Astrocyte (in vitro differentiated cells and primary cell): ENCODE results near the gene DIP2C. TPM values are rescaled to one million over a fixed set of nuclear protein-coding genes. Genes with fewer than 3 reads are reported as not detected.

Experiments used
- DNase-seq: peaks from one replicate; pipeline ENCODE4 v3.0.0-alpha.2; 2010; ENCODE audit warnings: low read depth
- FAIRE-seq: peaks from 2 replicates; lab custom pipeline; 2011; peaks lifted over from hg19 to GRCh38; lab: Jason Lieb, UNC
- H2AFZ ChIP-seq: 2 replicates; pipeline ENCODE4 v1.6.0; 2012; ENCODE audit warnings: low read depth, low read length, inconsistent platforms
- H3K27ac ChIP-seq: 2 replicates; pipeline ENCODE4 v1.5.1; 2011; ENCODE audit warnings: low read depth, low read length, inconsistent platforms
- H3K27me3 ChIP-seq: 2 replicates; pipeline ENCODE4 v1.6.0; 2011; ENCODE audit warnings: low read length, inconsistent platforms; ENCODE audit not compliant: insufficient read depth
- H3K36me3 ChIP-seq: 2 replicates; pipeline ENCODE4 v1.5.1; 2011; ENCODE audit warnings: low read length, inconsistent platforms; ENCODE audit not compliant: insufficient read depth
- H3K4me1 ChIP-seq: 2 replicates; pipeline ENCODE4 v1.5.1; 2011; ENCODE audit warnings: low read length, inconsistent platforms; ENCODE audit not compliant: insufficient read depth
- H3K4me2 ChIP-seq: 2 replicates; pipeline ENCODE4 v1.6.0; 2012; ENCODE audit warnings: low read length, inconsistent platforms
- H3K4me3 ChIP-seq: 2 replicates; pipeline ENCODE4 v1.5.1; 2011; ENCODE audit warnings: low read depth, mild to moderate bottlenecking, low read length, inconsistent platforms; ENCODE audit not compliant: insufficient read depth
- H3K79me2 ChIP-seq: 2 replicates; pipeline ENCODE4 v1.6.0; 2012; ENCODE audit warnings: mild to moderate bottlenecking, low read length, inconsistent platforms; ENCODE audit not compliant: insufficient read depth
- H3K9ac ChIP-seq: 2 replicates; pipeline ENCODE4 v1.6.0; 2012; ENCODE audit warnings: mild to moderate bottlenecking, low read length, inconsistent platforms
- H3K9me3 ChIP-seq: 2 replicates; pipeline ENCODE4 v1.5.1; 2012; ENCODE audit warnings: low read depth, mild to moderate bottlenecking, low read length, inconsistent platforms; ENCODE audit not compliant: insufficient read depth
- H4K20me1 ChIP-seq: 2 replicates; pipeline ENCODE4 v1.6.0; 2012; ENCODE audit warnings: low read length, inconsistent platforms; ENCODE audit not compliant: insufficient read depth
- H3K27ac Mint-ChIP-seq: one replicate; pipeline ENCODE4 v1.8.0; 2021; ENCODE audit warnings: mild to moderate bottlenecking, mixed read lengths; ENCODE audit not compliant: unreplicated experiment
- H3K27me3 Mint-ChIP-seq: one replicate; pipeline ENCODE4 v1.8.0; 2021; ENCODE audit warnings: low read depth, mixed read lengths; ENCODE audit not compliant: unreplicated experiment
- H3K36me3 Mint-ChIP-seq: one replicate; pipeline ENCODE4 v1.8.0; 2021; ENCODE audit warnings: low read depth, mixed read lengths; ENCODE audit not compliant: unreplicated experiment
- H3K4me1 Mint-ChIP-seq: one replicate; pipeline ENCODE4 v1.8.0; 2021; ENCODE audit warnings: low read depth, mixed read lengths; ENCODE audit not compliant: unreplicated experiment
- H3K4me3 Mint-ChIP-seq: one replicate; pipeline ENCODE4 v1.8.0; 2021; ENCODE audit warnings: mild to moderate bottlenecking, moderate library complexity, mixed read lengths; ENCODE audit not compliant: unreplicated experiment
- H3K9me3 Mint-ChIP-seq: one replicate; pipeline ENCODE4 v1.8.0; 2021; ENCODE audit warnings: mild to moderate bottlenecking, mixed read lengths; ENCODE audit not compliant: unreplicated experiment
- CTCF ChIP-seq: IDR thresholded peaks from 2 replicates; pipeline ENCODE4 v1.5.1; 2011; ENCODE audit warnings: low read depth, mild to moderate bottlenecking, inconsistent platforms, low read length, moderate library complexity; ENCODE audit not compliant: insufficient read depth
- EZH2 ChIP-seq: IDR thresholded peaks from 2 replicates; pipeline ENCODE4 v1.6.1; 2012; ENCODE audit warnings: mild to moderate bottlenecking, low read length, inconsistent platforms; ENCODE audit not compliant: insufficient read depth
- total RNA-seq: library from RNA; stranded (reverse); gene quantifications from 2 replicates; pipeline ENCODE4 v1.2.1, GENCODE V29; 2021

DIP2C gene
- total RNA-seq, 1 donor from 2014 or later: 27.3 TPM

- Histone ChIP-seq H3K4me2 (no peak overlapping the region), H3K4me3 (no peak overlapping the region), H3K79me2 (no peaks in the 10 kb centered on the region), H3K36me3 (peaks cover 17% of the 10 kb centered on the region), H3K9ac (no peak overlapping the region), H3K9me3 (no peaks in the 10 kb centered on the region), H3K27me3 (no peaks in the 10 kb centered on the region), H3K4me1 (no peaks in the 10 kb centered on the region), H4K20me1 (peaks cover 4% of the 10 kb centered on the region), H2AFZ (no peak overlapping the region), H3K27ac (no peak overlapping the region)
- no peak for FAIRE-seq
- Mint-ChIP-seq H3K4me3 (no peak overlapping the region), H3K36me3 (peaks cover 30% of the 10 kb centered on the region), H3K9me3 (no peaks in the 10 kb centered on the region), H3K4me1 (no peaks in the 10 kb centered on the region), H3K27ac (no peak overlapping the region), H3K27me3 (no peaks in the 10 kb centered on the region)
- DNase-seq: no peak
- TF ChIP-seq EZH2 (no peak), CTCF (no peak)
Measured at GRCh38 chr10:418226-418625, 271.2 kb downstream of the DIP2C start.

- no peaks in the 10 kb centered on the region for H3K9me3 Mint-ChIP-seq
- Histone ChIP-seq H3K27ac (no peak overlapping the region), H3K4me2 (no peak overlapping the region), H3K4me3 (no peak overlapping the region), H3K36me3 (peaks cover 24% of the 10 kb centered on the region), H3K79me2 (no peaks in the 10 kb centered on the region), H3K9ac (no peak overlapping the region), H2AFZ (no peak overlapping the region), H4K20me1 (peaks cover 4% of the 10 kb centered on the region), H3K4me1 (no peaks in the 10 kb centered on the region), H3K9me3 (no peaks in the 10 kb centered on the region), H3K27me3 (no peaks in the 10 kb centered on the region)
- FAIRE-seq (no peak), DNase-seq (peak; percentile 36)
- TF ChIP-seq EZH2: no peak
- TF ChIP-seq CTCF: no peak
- H3K4me3 Mint-ChIP-seq: no peak overlapping the region
- peaks cover 6% of the 10 kb centered on the region for H3K4me1 Mint-ChIP-seq
- no peaks in the 10 kb centered on the region for H3K27me3 Mint-ChIP-seq
- peaks cover 28% of the 10 kb centered on the region for H3K36me3 Mint-ChIP-seq
- no peak overlapping the region for H3K27ac Mint-ChIP-seq
Measured at GRCh38 chr10:416091-416515, 273.4 kb downstream of the DIP2C start.

GRCh38 chr10:413662-414071, 275.8 kb downstream of the DIP2C start:
- H3K4me1 Mint-ChIP-seq: peaks cover 6% of the 10 kb centered on the region

More at GRCh38 chr10:413662-414071, 275.8 kb downstream of the DIP2C start:
- Histone ChIP-seq H3K27me3 (no peaks in the 10 kb centered on the region), H3K4me2 (no peak overlapping the region), H2AFZ (no peak overlapping the region), H3K36me3 (peaks cover 23% of the 10 kb centered on the region), H3K9ac (no peak overlapping the region), H3K27ac (no peak overlapping the region), H4K20me1 (peaks cover 4% of the 10 kb centered on the region), H3K4me1 (no peaks in the 10 kb centered on the region), H3K4me3 (no peak overlapping the region), H3K79me2 (no peaks in the 10 kb centered on the region), H3K9me3 (no peaks in the 10 kb centered on the region)
- no peak overlapping the region for H3K27ac Mint-ChIP-seq
- no peak for FAIRE-seq
- TF ChIP-seq CTCF (no peak), EZH2 (no peak)
- DNase-seq: no peak
- no peaks in the 10 kb centered on the region for H3K27me3 Mint-ChIP-seq
- H3K9me3 Mint-ChIP-seq: no peaks in the 10 kb centered on the region
- H3K36me3 Mint-ChIP-seq: peaks cover 24% of the 10 kb centered on the region
- no peak overlapping the region for H3K4me3 Mint-ChIP-seq
